Measurements from ENCODE around the gene WDR83.
A peak's percentile ranks its signal among the peaks of the same experiment; 100 is the strongest.
"Not testable (repeated sequence)": the region's sequence is repeated elsewhere in the genome, so short reads cannot be mapped to it uniquely, and the experiment has no call there.

Gene WDR83

DNA sequence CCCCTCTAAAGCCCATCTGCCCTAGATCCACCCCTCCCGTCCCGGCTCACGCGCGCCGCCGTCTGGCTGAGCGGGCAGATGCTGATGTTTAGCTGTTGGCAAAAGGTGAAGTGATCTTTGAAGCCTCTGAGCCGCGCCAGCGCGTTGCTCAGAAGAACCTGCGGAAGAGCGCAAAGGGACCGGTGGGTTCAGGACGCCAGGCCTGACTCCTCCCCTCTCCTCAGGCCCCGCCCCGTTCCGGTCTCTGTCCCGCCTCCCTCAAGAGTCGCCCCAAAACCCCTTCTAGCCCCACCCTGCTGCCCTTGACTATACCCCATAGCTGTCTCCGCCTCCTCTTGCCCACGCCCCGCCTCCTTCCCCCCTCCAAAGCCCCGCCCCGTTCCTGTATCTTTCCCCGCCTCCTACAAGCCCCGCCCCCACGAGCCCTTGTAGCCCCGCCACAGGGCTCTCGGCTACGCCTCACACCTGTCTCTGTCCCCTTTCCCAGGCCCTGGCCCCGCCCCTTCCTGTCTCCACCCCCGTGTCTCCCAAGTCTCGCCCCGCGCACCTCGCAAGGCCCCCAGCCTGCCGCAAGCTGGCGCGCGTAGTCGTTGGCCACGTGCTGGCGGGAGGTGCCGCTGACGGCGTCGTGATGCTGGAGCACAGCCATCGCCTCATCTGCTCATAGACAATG lies 9.6 kb upstream of the WDR83 start:
- peak in 1 of 2 donors; percentile 44 for DNase-seq

DNA sequence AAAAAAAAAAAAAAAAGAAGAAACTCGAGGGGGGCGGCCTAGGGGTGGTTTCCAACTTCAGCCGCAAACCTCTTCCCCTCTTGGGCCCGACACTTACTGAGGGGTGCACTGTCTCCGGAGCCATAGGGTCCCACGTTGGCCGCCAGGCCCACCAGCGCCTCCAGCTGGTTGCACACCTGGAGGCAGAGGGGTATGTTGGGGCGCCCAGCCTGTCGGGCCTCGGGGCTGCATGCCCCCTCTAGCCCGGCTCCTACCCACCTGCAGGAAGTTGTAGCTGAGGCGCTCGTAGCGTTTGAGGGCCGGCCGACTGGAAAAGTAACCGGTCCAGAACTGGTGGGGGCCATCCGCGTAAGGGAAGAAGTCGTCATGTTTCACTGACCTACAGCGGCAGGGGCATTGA lies 8.6 kb upstream of the WDR83 start:
- no peak for DNase-seq

DNA sequence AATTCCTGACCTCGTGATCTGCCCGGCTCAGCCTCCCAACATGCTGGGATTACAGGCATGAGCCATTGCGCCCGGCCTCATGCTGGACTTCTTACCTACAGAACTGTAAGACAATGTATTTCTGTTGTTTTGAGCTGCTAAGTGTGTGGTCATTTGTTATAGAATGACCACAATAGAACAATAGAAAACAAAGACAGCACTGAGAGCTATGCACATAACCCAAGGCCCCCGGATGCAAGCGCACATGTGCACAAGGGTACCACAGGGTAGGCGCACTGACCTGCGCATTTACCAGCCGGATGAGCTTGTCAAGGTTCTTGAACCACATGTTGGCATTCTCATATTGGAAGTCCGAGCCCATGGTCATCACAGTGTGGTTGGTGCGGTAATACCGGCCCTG lies 5.6 kb upstream of the WDR83 start:
- no peak for DNase-seq

DNA sequence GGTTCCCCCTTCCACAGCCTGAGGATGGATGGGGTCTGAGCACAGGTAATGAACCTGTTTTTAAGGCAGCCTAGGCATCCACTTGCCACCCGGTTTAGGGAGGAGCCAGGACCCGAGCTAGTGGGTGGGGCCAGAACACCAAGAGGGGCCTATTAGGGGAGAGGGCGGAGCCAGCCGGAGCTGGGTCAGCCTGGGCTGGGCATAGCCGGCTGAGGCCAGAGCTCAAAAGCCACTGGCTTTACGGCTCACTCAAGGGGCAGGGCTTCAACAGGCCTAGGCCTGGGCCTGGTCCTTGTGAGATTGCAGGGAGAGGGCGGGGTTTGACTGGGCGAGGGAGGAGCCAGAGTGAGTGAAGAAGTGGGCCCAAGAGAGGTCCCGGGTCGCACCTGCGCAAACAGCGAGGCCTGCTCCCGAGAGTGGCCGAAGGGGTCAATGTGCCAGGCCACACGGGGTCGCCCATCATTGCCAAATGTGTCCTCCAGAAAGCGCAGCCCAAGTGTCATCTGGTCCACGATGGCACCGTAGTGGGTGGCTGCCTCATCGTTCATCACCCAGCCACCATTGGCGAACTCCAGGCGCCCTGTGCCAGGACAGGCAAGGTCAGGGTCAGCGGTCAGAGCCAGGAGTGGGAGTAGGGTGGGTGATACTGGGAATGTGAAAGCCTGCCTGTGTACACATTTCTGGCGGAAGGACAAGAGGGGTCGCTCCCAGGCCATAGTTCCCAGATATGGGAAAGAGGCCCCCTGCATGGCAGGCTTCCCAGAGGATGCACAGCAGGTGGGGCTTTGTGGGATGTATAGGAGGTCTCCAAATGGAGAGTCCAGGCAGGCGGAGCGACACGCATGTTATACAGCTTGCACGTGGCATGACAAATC lies 2.0 kb upstream of the WDR83 start:
- no peak for DNase-seq

DNA sequence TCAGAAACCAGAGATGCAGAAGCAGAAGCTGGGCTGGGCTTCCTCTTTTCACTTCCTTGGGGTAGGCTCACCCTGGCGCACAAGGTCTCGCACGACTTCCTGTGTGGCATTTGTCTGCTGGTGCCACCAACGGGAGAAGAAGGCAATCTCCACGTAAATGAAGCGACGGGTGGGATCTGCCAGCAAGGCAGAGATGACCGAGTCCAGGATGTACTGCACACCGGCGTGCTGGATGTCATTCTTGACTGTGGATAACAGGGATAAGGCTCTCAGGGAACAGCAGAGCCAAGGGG lies 1.4 kb upstream of the WDR83 start:
- DNase-seq: no peak

DNA sequence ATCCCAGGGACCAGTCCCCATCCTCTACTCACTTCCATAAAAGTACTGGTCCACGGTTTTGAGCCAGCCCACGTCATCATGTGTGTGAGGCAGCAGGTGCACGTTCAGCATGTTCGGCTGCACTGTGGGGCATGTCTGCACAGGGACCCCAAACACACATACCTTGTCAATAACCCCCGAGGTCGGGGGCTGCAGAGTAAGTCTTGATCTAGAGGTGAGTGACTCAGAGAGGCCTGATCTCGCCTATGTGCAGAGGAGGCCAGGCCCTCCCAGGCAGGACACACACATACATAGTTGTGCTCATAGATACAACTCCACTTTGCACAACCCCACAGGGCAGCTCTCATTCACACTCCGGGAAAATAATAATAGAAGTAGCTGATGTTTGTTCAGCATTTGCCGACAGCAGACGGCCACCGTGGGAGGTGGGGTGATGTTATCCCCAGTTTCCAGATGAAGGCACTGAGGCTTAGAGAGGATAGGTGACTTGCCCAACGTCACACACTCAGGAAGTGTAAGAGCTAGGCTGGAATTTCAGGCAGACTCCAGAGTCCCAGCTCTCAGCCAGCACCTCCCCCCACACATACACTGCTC lies 839 bp upstream of the WDR83 start:
- DNase-seq: no peak

DNA sequence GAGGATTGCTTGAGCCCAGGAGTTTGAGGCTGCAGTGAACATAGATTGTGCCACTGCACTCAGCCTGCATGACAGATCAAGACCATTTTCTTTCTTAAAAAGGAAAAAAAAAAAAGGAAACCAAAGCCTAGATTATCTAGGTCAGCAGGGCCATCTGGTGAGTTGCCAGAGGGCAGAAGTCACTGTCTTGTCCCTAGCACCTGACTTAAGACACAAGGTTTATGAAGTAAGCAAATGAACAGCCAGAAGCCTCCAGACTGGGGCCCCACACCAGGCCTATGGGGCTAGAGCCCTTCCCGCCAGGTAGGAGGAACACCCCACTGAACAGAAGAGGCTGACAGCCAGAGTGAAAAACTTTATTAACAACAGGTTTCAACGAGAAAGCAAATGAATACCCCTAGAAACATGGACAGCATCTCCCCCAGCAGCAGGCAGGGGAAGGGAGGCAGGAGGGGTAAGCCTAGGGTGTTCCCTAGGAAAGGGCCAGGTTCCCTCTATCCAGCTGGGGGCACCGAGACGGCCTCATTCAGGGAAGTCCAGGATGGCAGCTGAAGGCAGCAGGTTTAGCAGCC lies 1.2 kb downstream of the WDR83 start:
- no peak for DNase-seq

DNA sequence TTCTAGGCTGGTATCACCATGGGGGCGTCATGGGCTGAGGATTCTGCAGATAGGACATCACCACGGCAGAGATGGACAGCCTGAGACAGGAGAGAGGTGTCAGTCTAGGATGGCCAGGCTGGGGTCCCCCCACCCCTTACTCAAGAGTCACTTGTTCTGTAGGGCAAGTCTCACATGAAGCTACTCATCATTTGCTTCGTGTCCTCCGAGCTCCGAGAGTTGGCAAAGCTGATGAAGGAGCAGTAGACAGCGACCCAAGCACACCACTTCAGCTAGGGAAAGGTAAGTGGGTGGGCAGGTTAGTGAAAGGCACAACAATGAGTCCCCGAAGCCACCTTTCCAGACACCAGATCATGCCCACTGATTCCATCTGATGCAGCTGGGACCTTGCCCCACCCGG lies 1.7 kb downstream of the WDR83 start:
- no peak for DNase-seq

DNA sequence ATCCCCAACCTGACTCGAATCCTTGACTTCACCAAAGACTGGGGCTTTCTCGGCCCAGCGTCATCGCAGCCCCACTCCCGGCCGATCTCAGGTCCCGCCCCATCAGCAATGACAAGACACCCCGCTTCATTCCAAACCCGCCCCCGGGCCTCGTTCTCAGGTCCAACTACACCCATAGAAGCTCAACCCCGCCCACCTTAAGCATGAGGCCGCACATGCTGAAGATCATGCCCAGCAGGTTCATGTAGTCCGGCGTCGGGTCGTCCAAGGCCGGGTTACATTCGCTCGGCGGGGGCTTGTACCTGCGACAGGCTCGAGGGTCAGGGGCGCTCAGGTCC lies 2.3 kb downstream of the WDR83 start:
- peak; percentile 45 to 50 for DNase-seq

DNA sequence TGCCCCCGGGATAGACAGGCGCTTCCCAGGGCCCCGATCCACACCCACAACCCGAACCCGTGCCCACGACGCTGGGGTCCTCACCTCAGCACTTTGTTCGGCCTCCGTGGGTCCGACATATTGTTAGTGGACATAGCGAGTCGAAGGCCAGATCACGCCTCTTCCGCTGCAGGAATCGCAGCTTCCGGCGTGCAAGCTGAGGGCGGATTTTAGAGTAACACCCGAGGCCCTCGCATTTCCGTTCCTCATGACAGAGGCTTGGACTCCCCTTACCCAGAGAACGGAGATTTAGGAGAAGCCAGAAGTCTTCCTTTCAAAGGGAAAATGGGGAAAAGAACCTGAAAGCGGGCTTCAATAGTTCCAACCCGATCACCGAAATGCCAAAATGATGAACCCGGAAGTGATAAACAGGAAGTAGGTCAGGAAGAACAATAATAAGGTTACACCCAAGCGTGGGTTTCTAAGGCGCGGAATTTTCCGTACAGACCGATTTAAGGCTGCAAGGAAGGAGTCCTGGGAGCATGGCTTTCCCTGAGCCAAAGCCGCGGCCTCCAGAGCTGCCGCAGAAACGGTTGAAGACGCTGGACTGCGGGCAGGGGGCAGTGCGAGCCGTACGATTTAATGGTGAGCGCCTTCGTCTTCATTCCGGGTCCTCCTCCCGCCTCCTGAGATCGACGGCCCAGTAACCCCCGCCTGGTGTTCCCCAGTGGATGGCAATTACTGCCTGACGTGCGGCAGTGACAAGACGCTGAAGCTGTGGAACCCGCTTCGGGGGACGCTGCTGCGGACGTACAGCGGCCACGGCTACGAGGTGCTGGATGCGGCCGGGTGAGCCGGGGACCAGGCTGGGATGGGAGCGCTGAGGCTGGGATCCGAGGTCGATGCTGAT lies 2.9 kb downstream of the WDR83 start:
- DNase-seq: peak; percentile 67 to 73

DNA sequence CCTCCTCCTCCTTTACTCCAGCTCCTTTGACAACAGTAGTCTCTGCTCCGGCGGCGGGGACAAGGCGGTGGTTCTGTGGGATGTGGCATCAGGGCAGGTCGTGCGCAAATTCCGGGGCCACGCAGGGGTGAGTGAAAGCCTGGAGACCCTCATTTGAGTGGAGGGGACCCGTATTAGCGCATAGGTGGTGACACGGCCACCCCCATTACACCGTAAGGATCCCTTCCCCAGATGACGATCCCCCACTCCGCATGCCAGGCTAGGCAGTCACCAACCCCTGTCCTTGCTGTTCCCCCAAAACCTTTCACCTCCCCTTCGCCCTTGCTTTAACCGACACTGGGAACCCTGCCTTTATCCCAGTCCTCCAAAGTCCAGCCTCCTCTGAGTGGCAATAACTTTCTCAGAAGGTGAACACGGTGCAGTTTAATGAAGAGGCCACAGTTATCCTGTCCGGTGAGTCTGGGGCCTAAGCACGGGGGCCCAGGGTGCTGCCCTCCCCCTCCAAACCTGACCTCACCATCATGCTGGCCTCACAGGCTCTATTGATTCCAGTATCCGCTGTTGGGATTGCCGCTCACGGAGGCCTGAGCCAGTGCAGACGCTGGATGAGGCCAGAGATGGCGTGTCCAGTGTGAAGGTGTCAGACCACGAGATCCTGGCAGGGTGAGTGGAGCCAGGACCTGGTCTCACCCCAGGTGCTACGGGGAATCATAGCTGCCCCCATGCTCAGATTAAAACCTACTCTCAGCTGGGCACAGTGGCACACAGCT lies 3.7 kb downstream of the WDR83 start:
- DNase-seq: no peak

DNA sequence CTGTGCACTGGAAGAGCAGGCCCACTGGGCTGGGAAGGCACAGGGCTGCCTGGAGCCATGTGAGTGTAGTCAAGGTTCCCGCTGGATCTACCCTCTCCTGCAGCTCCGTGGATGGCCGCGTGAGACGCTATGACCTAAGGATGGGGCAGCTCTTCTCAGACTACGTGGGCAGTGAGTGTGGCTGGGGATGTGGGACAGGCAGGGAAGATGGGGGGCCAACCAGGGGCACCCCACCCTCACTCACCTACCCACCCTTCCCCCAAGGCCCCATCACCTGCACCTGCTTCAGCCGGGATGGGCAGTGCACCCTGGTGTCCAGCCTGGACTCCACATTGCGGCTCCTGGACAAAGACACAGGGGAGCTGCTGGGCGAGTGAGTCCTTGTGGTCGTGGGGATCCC lies 6.1 kb downstream of the WDR83 start:
- DNase-seq: no peak

DNA sequence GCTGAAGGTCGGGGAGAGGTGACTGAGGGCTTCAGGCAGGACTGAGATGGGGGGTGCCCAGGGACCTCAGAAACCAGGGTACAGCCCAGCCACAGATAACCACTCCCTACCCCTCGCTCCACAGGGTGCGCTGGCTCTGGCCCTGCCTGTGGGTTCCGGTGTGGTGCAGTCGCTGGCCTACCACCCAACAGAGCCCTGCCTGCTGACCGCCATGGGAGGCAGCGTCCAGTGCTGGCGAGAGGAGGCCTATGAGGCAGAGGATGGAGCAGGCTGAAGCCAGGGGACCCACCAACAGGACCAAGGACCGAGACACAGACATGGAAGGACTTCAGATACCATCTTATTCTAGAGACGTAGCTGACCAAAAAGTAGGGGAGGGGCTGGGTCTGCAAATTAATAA lies 8.8 kb downstream of the WDR83 start:
- no peak for DNase-seq

DNA sequence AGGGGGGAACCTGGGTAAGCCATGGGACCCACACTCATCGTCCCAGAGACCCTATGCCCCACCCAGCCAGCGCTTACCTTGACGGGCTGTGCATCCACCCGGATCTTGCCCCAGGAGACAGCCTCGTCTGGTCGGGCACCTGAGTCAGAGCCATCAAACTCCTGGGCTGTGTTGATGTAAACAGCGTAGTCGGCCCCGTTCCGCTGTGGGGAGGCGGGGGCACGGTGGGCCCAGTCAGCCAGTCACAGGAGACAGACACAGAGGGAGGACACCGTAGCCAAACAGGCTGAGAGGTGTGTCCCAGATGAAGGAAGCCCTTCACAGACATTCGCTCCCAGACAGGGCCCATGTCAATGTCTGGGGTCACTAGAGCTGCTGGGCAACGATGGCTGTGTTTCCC lies 9.3 kb downstream of the WDR83 start:
- no peak for DNase-seq

DNA sequence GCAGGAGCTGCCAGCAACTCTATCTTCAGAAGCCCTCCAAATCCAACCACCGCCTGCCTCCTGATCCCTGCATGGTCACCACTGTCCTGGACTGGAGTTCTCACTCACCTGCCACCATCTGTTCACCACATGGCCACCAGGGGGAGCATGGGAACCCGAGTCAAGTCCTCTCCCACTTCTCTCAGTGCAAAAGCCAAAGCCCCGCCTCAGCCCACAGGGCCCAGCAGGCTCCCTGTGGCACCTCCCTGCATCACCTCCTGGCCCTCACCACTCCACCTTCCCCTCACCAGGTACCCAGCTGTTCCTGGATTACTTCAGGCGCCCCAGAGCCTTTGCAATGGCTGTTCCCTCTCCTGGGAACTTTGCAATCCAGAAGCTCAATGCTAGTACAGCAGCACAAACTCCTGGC lies 9.8 kb downstream of the WDR83 start:
- peak; percentile 93 to 94 for DNase-seq

DNA sequence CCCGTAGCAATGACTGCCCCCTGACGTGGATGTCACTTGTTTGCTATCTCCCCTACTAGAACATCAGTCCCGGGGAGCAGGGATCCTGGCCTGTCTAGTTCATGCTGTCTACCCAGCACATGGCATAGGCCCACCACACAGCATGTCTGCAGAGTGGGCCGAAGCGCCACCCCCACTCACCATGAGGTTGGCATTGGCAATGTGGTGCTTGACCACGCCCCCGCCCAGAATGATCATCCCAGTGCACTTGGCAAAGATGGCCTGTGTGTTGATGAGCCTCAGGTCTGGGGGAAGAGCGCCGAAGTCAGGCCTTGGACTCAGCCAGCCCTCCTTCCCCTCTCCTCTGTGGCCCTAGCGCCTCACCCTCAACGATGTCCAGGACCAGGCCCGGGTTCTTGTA lies 10.3 kb downstream of the WDR83 start:
- no peak for DNase-seq

DNA sequence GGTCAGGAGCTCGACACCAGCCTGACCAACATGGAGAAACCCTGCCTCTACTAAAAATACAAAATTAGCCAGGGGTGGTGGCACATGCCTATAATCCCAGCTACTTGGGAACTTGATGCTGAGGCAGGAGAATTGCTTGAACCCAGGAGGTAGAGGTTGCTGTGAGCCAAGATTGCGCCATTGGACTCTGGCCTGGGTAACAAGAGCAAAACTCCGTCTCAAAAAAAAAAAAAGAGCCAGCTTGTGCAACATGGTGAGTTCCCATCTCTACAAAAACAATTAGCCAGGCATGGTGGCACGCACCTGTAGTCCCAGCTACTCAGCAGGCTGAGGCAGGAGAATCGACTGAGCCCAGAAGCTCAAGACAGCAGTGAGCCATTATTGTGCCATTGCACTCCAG lies 11.4 kb downstream of the WDR83 start:
- DNase-seq: not testable (repeated sequence)

DNA sequence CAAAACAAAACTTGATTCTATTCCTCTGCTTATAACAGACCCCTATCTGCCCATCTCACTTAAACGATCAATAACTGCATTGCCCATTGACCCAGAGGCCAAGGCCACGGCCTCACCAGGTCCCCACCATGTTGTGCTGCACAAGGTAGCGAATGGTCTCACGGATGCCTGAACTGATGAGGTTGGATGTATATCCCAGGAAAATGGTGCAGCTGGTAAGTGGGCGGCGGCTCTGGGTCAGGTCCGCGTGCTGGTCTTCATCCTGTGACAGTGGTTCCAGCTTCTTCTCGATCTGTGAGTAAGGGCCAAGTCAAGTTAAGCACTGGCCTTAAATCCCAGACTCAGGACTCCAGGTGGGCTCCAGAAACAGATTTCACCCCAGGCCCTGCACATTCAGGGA lies 13.4 kb downstream of the WDR83 start:
- DNase-seq: no peak

DNA sequence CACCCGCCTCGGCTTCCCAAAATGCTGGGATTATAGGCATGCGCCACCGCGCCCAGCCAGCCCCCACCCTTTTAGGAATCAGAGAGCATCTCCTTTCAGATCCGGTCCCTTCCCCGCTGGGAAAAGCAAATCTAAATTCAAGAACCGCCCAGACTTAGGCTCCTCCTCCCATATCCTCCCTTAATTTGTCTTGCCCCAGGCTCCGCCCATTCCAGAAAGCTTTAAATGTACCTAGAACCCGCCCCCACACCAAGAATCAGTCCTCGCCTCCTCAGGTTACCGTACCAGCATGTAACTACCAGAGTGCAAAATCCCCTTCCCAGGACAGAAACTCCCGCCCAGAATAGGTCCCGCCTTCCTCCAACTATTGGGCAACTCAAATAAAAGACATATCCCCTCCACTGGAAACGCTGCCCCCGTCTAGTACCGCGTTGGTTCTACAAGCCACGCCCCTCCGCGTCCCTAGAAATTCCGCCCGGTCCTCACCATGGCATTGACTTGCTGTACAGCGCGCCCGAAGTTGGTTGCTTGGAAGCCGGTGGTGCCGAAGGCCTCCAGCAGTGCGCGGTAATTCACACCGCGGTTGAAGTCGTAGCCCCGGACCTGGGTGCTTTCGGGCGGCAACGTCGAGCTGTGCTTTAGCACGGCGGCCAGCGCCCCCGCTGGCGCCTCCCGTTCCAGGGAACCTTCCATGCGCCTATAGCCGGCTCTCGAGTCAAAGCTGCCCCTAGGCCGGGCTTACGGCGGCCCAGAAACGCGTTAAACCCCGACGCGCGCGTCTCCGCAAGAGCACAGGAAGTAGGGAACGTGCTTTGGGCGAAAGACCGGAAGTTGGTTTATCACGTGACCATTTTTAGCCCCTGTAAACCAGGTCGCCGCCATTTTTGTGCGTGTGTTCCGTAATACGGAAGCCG lies 14.7 kb downstream of the WDR83 start, which contains the start of gene DHPS:
Gene DHPS (minus strand): TSS at position 807 of the 914 bp plus-strand sequence. CDS start 114 bp downstream, at position 693.
- DNase-seq: peak; percentile 82 to 83

DNA sequence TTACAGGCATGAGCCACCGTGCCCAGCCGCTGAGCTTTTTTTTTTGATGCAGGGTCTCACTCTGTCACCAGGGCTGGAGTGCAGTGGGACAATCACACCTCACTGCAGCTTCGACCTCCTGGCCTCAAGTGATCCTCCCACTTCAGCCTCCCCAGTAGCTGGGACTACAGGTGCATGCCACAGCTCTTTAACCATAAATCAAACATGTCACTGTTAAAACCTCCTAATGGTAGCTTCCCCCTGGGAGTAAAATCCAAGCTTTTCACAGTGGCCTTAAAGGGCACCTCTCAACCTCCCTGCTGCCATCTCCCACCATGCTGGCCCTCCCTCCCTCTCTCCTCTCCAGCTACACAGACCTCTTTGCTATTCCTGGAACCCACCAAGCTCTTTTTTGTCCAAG lies 19.2 kb downstream of the WDR83 start:
- DNase-seq: no peak
